ENCODE results near the gene RPS14. TPM values are rescaled to one million over a fixed set of nuclear protein-coding genes. Genes with fewer than 3 reads are reported as not detected.

RPS14 gene
- total RNA-seq, result 1,032 and 1,726 TPM in 2 replicates

GRCh38 chr5:150449517-150450339 is at the start of gene RPS14:
Gene RPS14 (minus strand): TSS chr5:150449739. CDS start chr5:150447733, 2,006 bp downstream.

GRCh38 chr5:150412319-150413175 is 37.0 kb downstream of the RPS14 start, which contains the start of gene CD74:
Gene CD74 (minus strand): TSS chr5:150412910. CDS start chr5:150412749, 161 bp downstream.

Other genes starting within 250 kb of the RPS14 start
- 0.10 and 0.46 TPM in 2 replicates for gene CAMK2A, start 160.0 kb downstream of the RPS14 start, total RNA-seq
- 2.2 and 10.2 TPM in 2 replicates for gene ARSI, start 146.8 kb downstream of the RPS14 start, total RNA-seq
- 15.9 and 17.8 TPM in 2 replicates for gene TCOF1, start 92.0 kb downstream of the RPS14 start, total RNA-seq
- gene CD74, start 36.8 kb downstream of the RPS14 start, total RNA-seq, result 1.3 and 3.9 TPM in 2 replicates
- gene NDST1, start 58.4 kb upstream of the RPS14 start, total RNA-seq, result 66.9 and 73.8 TPM in 2 replicates
- gene SYNPO, start 190.9 kb upstream of the RPS14 start, total RNA-seq, result 62.4 and 94.2 TPM in 2 replicates
- gene MYOZ3, start 211.5 kb upstream of the RPS14 start, total RNA-seq, result 2.3 and 3.3 TPM in 2 replicates